CD4-positive, alpha-beta T cell (primary cell): ENCODE data around the gene OR51B4. TPM values are rescaled to one million over a fixed set of nuclear protein-coding genes. Genes with fewer than 3 reads are reported as not detected.

Experiments used
- ATAC-seq: fragments of 200-7000 bp; cut with Tn5 transposase; one replicate; pipeline ENCODE4 v1.10.0; 2022; ENCODE audit warnings: mild to moderate bottlenecking; ENCODE audit not compliant: poor library complexity
- CTCF ChIA-PET: fragments of 350-600 bp; sonication (Branson Sonifier 250); formaldehyde crosslinking; loops from one replicate; lab custom pipeline; 2021; ENCODE audit warnings: antibody characterized with exemption, inconsistent platforms; lab: Charles Lee
- POLR2A ChIA-PET: fragments of 350-600 bp; sonication (Branson Sonifier 250); formaldehyde crosslinking; loops from one replicate; lab custom pipeline; 2021; ENCODE audit warnings: antibody characterized with exemption, inconsistent platforms; lab: Charles Lee
- DNase-seq, 14 experiments: peaks; one replicate each; pipeline ENCODE4 v3.0.0-alpha.2; 2013 to 2020; ENCODE audit warnings: mixed read lengths in 2 of 14
- H3K27ac ChIP-seq, 2 donors: one replicate each; pipeline versions ENCODE4 v1.5.1 to v1.7.0; 2013; ENCODE audit warnings: low read length in 2 of 2, low read depth in 1 of 2, mild to moderate bottlenecking in 1 of 2
- H3K27me3 ChIP-seq, 2 experiments: 1 replicate in 1 of 2; 2 replicates in 1 of 2; pipeline versions ENCODE4 v1.6.1 to v1.7.0; 2013; ENCODE audit warnings: low read length in 2 of 2, control low read depth in 1 of 2, mild to moderate bottlenecking in 1 of 2, moderate library complexity in 1 of 2; ENCODE audit not compliant: insufficient read depth in 2 of 2, control insufficient read depth in 1 of 2
- H3K36me3 ChIP-seq: one replicate; pipeline ENCODE4 v1.6.1; 2013; ENCODE audit warnings: low read length, control low read depth; ENCODE audit not compliant: insufficient read depth
- H3K4me1 ChIP-seq: one replicate; pipeline ENCODE4 v1.6.1; 2013; ENCODE audit warnings: low read length, control low read depth; ENCODE audit not compliant: insufficient read depth
- H3K4me3 ChIP-seq: one replicate; pipeline ENCODE4 v1.5.1; 2013; ENCODE audit warnings: mild to moderate bottlenecking, low read length, moderate library complexity
- H3K9me3 ChIP-seq, 2 experiments: 1 replicate in 1 of 2; 2 replicates in 1 of 2; pipeline versions ENCODE4 v1.6.1 to v1.7.0; 2013; ENCODE audit warnings: low read length in 2 of 2, mild to moderate bottlenecking in 2 of 2, control low read depth in 1 of 2, moderate library complexity in 1 of 2; ENCODE audit not compliant: control insufficient read depth in 1 of 2, insufficient read depth in 1 of 2
- H3K27ac Mint-ChIP-seq: one replicate; pipeline ENCODE4 v1.8.0; 2020; ENCODE audit warnings: mixed read lengths
- H3K27me3 Mint-ChIP-seq: one replicate; pipeline ENCODE4 v1.8.0; 2021; ENCODE audit warnings: mixed read lengths
- H3K36me3 Mint-ChIP-seq: one replicate; pipeline ENCODE4 v1.8.0; 2021; ENCODE audit warnings: low read depth, mixed read lengths
- H3K4me1 Mint-ChIP-seq: one replicate; pipeline ENCODE4 v1.8.0; 2021; ENCODE audit warnings: low read depth, mixed read lengths
- H3K4me3 Mint-ChIP-seq: one replicate; pipeline ENCODE4 v1.8.0; 2020; ENCODE audit warnings: mild to moderate bottlenecking, mixed read lengths
- H3K9me3 Mint-ChIP-seq: one replicate; pipeline ENCODE4 v1.8.0; 2020; ENCODE audit warnings: mixed read lengths
- CTCF ChIP-seq: fragments of 200-600 bp; IDR thresholded peaks from one replicate; pipeline ENCODE4 v1.8.0; 2022; ENCODE audit warnings: antibody characterized with exemption, mild to moderate bottlenecking
- intact Hi-C, 2 experiments: fragments of 100-400 bp; cut with DNase I in 1 of 2; cut with micrococcal nuclease in 1 of 2; formaldehyde crosslinking; loops; one replicate each; pipeline versions ENCODE4 v1.15.1 to v1.9.0; 2023 to 2025; cut with DNase I, micrococcal nuclease
- total RNA-seq, 174 experiments: library from RNA in 2 of 174; stranded (reverse) in 2 of 174; gene quantifications; one replicate each; pipeline ENCODE4 v1.2.3 and lab custom pipeline; 2021 to 2026

Gene OR51B4
- total RNA-seq, 2 experiments from 2014 or later = not detected

DNA sequence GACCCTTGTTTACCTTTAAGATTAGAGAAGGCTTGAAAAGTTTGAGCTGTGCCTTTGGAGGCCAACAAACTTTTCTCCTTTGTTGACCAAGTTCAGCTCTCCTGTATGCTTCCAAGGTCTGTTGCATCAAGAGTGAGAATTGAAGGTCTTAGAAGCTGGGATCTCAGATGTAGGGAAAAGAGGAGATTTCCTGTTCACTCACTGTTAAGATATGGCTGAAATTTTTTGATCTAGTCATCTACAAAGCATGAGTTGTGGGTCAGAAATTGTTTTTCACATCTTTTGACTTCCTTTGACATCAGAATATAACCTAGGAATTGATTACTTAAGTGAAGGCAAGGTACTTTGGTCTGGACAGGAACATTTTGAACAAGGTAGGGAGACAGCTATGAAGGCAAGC, 12.1 kb downstream of the OR51B4 start:
- CTCF ChIA-PET = no interaction called here

GRCh38 chr11:5288906-5289550, 12.7 kb downstream of the OR51B4 start:
- intact Hi-C loops = no loop called here
- Histone ChIP-seq H3K36me3 (no peaks in the 10 kb centered on the region), H3K4me3 (no peak overlapping the region), H3K9me3 (no peaks in the 10 kb centered on the region), H3K4me1 (no peaks in the 10 kb centered on the region), H3K27me3 (no peaks in the 10 kb centered on the region), H3K27ac (no peak overlapping the region)
- Mint-ChIP-seq H3K4me1 (no peaks in the 10 kb centered on the region), H3K27ac (no peak overlapping the region), H3K36me3 (no peaks in the 10 kb centered on the region), H3K4me3 (no peak overlapping the region), H3K9me3 (no peaks in the 10 kb centered on the region), H3K27me3 (no peaks in the 10 kb centered on the region)
- DNase-seq (no peak), ATAC-seq (no peak)
- ChIA-PET POLR2A (no interaction called here), CTCF (no interaction called here)
- TF ChIP-seq CTCF = no peak

More for the DNA sequence above, 12.1 kb downstream of the OR51B4 start:
- Histone ChIP-seq H3K9me3 (peaks cover 0 to 6% of the 10 kb centered on the region in 2 experiments), H3K36me3 (no peaks in the 10 kb centered on the region), H3K27ac (no peak overlapping the region), H3K27me3 (no peaks in the 10 kb centered on the region), H3K4me1 (no peaks in the 10 kb centered on the region), H3K4me3 (no peak overlapping the region)
- Mint-ChIP-seq H3K9me3 (no peaks in the 10 kb centered on the region), H3K27ac (no peak overlapping the region), H3K36me3 (no peaks in the 10 kb centered on the region), H3K27me3 (no peaks in the 10 kb centered on the region), H3K4me1 (no peaks in the 10 kb centered on the region), H3K4me3 (no peak overlapping the region)
- intact Hi-C loops = no loop called here
- DNase-seq = no peak
- TF ChIP-seq CTCF = no peak
- no peak for ATAC-seq
- POLR2A ChIA-PET = no interaction called here

GRCh38 chr11:5288108-5288905, 13.4 kb downstream of the OR51B4 start:
- no peaks in the 10 kb centered on the region for H3K36me3 ChIP-seq
- no peak for ATAC-seq
- ChIA-PET CTCF (no interaction called here), POLR2A (no interaction called here)
- no peak for TF ChIP-seq CTCF
- no peak overlapping the region for H3K27ac ChIP-seq
- no peak for DNase-seq
- Mint-ChIP-seq H3K9me3 (no peaks in the 10 kb centered on the region), H3K27me3 (no peaks in the 10 kb centered on the region), H3K4me3 (no peak overlapping the region), H3K27ac (no peak overlapping the region), H3K36me3 (no peaks in the 10 kb centered on the region), H3K4me1 (no peaks in the 10 kb centered on the region)
- H3K27me3 ChIP-seq = no peaks in the 10 kb centered on the region
- no peak overlapping the region for H3K4me3 ChIP-seq
- no peaks in the 10 kb centered on the region for H3K9me3 ChIP-seq
- intact Hi-C loops = no loop called here
- H3K4me1 ChIP-seq = no peaks in the 10 kb centered on the region
